Measurements from ENCODE around the gene HS6ST2.

- no peak for TF ChIP-seq POLR2A (IDR thresholded peaks at IDR 0.05)
- peak in 1 of 2 donors; percentile 26 for TF ChIP-seq CTCF (IDR thresholded peaks at IDR 0.05)
Observed at GRCh38 chrX:132740316-132741123, 217.9 kb downstream of the HS6ST2 start.
